Activated CD4-positive, alpha-beta T cell treated with anti-CD3 and anti-CD28 coated beads, Interleukin-2, Interleukin-6, amounts not matched to agents 100 ng/mL and 50 ng/mL, durations not matched to agents 16 hours and 8 hours (primary cell): ENCODE results near the gene HS2ST1.
"Not testable (repeated sequence)": the region's sequence is repeated elsewhere in the genome, so short reads cannot be mapped to it uniquely, and the experiment has no call there.

Source experiments
- DNase-seq: peaks from one replicate; pipeline ENCODE4 v3.0.0-alpha.2; 2020

HS2ST1 gene

GRCh38 chr1:87028576-87028975 lies 114.1 kb downstream of the HS2ST1 start:
- no peak for DNase-seq

- peak; percentile 28 for DNase-seq
Measured at GRCh38 chr1:87030740-87031690, 116.6 kb downstream of the HS2ST1 start.

- no peak for DNase-seq
Measured at GRCh38 chr1:87034351-87034750, 119.9 kb downstream of the HS2ST1 start.

DNA sequence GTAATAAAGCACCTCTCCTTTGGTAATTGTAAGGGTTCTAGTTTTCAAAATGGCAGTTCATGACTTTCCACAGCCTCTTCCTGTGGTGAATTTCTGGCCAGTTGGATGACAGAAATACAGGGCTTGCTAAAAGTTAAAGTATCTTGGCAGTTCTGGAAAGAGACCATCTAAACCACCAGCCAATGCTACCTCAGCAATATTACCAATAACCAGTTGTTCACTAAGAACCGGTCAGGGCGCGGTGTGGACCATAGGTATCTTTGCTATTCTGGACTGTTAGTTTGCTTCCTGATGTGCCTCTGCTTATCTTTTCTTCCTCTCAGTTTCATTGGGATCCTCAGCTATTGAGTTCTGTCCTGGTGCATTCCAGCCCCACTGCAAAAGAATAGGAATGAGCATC lies 124.7 kb downstream of the HS2ST1 start:
- no peak for DNase-seq

DNA sequence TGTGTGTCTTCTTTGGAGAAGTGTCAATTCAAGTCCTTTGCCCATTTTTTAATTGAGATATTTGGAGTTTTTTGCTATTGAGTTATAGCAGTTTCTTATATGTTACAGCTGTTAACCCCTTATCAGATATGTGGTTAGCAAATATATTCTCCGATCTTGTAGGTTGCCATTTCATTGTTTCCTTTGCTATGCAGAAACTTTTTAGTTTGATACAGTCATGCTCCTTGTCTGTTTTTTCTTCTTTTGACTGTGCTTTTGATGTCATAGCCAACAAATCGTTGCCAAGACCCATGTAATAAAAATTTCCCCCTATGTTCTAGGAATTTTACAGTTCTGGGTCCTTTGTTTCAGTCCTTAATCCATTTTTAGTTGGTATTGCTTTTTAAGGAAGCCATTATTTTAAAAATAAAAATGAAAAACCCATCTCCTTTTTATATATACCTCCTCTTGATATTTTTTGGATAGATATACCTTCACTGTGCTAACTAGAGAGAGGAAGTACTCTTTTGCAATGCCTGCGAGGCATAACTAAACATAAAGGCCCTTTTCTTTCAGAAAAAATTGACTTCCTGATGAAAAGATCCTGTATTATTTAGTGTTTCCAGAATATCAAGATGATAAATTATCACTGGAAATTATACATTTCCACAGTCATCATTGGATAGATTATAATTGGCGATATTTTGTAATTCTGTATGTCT lies 127.8 kb downstream of the HS2ST1 start:
- DNase-seq: no peak

- DNase-seq: no peak
Measured at GRCh38 chr1:87044424-87044823, 130.0 kb downstream of the HS2ST1 start.

- DNase-seq: peak; percentile 38
Measured at GRCh38 chr1:87044840-87045239, 130.4 kb downstream of the HS2ST1 start.

- peak; percentile 44 for DNase-seq
Measured at GRCh38 chr1:87045761-87046304, 131.4 kb downstream of the HS2ST1 start.

DNA sequence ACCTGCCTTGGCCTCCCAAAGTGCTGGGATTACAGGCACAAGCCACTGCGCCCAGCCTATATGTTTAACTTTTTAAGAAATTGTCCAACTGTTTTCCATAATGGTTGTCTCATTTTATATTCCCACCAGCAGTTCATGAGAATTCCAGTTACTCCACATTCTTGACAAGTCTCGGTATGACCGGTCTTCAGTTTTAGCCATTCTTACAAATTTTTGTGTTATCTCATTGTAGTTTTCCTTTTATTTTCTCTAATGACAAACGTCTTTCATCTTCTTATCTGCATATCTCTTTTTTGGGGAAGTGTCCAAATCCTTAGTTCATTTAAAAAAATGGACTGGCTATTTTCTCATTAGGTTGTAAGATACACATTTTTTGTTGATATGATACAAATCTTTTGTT lies 132.5 kb downstream of the HS2ST1 start:
- no peak for DNase-seq

- no peak for DNase-seq
Measured at GRCh38 chr1:87048237-87048636, 133.8 kb downstream of the HS2ST1 start.

DNA sequence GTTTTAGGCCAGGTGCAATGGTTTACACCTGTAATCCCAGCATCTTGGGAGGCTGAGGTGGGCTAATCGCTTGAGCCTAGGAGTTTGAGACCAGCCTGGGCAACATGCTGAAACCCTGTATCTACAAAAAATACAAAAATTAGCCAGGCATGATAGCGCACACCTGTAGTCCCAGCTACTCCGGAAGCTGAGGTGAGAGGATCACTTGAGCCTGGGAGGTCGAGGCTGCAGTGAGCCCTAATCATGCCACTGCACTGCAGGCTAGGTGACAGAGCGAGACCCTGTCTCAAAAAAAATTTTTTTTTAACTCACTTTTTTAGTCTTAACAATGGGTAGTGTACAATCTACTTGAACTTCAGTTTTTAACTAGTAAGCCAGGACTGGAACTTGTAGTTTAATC lies 137.5 kb downstream of the HS2ST1 start:
- DNase-seq: no peak

- no peak for DNase-seq
Measured at GRCh38 chr1:87052400-87052799, 138.0 kb downstream of the HS2ST1 start.

DNA sequence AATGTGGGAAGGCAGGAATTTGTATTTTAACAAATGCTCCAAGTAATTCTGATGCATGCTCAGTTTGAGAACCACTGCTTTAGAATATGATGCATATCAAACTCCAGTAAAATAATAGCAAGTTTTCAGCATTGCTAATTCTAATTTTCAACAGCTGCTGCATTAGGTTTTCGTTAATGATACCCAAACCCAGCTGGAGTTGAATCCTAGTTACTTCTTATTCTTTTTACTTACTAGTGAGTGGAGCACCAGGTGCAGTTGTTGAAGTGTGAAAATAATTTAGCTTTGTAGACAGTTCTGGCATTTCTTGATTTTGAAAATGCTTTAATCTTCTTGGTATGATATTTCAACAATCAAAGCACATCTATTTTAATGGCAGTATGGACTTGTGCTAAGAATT lies 138.5 kb downstream of the HS2ST1 start:
- DNase-seq: no peak

GRCh38 chr1:87053446-87053845 lies 139.0 kb downstream of the HS2ST1 start:
- DNase-seq: no peak

GRCh38 chr1:87056974-87057373 lies 142.5 kb downstream of the HS2ST1 start:
- DNase-seq: no peak

- DNase-seq: no peak
Measured at GRCh38 chr1:87058343-87058649, 143.9 kb downstream of the HS2ST1 start.

DNA sequence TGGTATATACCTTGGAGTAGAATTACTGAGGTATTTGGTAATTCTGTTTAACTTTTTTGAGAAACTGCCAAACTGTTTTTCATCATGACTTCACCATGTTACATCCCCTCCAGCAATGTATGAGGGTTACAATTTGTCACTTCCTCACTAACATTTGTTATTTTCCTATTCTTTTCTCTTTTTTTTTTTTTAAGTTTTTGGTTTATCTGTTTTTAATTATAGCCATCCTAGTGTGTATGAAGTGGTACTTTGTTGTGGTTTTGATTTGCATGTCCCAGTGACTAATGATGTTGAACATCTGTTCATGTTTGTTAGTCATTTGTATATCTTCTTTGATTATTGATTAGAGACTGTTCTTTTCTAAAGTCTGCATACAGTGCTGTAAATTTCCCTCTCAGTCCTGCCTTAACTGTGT lies 147.3 kb downstream of the HS2ST1 start:
- no peak for DNase-seq

- DNase-seq: no peak
Measured at GRCh38 chr1:87062687-87063086, 148.3 kb downstream of the HS2ST1 start.

GRCh38 chr1:87064309-87064708 lies 149.9 kb downstream of the HS2ST1 start:
- DNase-seq: no peak

GRCh38 chr1:87064986-87065385 lies 150.6 kb downstream of the HS2ST1 start:
- DNase-seq: no peak

GRCh38 chr1:87066708-87067107 lies 152.3 kb downstream of the HS2ST1 start:
- DNase-seq: not testable (repeated sequence)

GRCh38 chr1:87072411-87072810 lies 158.0 kb downstream of the HS2ST1 start:
- no peak for DNase-seq

GRCh38 chr1:87072904-87073303 lies 158.5 kb downstream of the HS2ST1 start:
- DNase-seq: no peak
